AG08395 (cell line): Measurements from ENCODE around the gene ZIC4.

Experiments
- DNase-seq: peaks from one replicate; pipeline ENCODE4 v3.0.0; 2012; ENCODE audit warnings: mixed read lengths, low spot score

ZIC4 gene

GRCh38 chr3:147417551-147418295 is 11.4 kb upstream of the ZIC4 start:
- no peak for DNase-seq

GRCh38 chr3:147416931-147417330 is 10.6 kb upstream of the ZIC4 start:
- DNase-seq = no peak

- DNase-seq = no peak
Measured at GRCh38 chr3:147415874-147416273, 9.5 kb upstream of the ZIC4 start.

GRCh38 chr3:147415286-147415685 is 8.9 kb upstream of the ZIC4 start:
- no peak for DNase-seq

GRCh38 chr3:147414390-147415138 is 8.2 kb upstream of the ZIC4 start:
- no peak for DNase-seq

GRCh38 chr3:147413686-147414389 is 7.5 kb upstream of the ZIC4 start:
- no peak for DNase-seq

- no peak for DNase-seq
Measured at GRCh38 chr3:147412917-147413685, 6.8 kb upstream of the ZIC4 start.

- DNase-seq = no peak
Measured at GRCh38 chr3:147412261-147412916, 6.0 kb upstream of the ZIC4 start.

GRCh38 chr3:147411815-147412241 is 5.5 kb upstream of the ZIC4 start:
- no peak for DNase-seq

- peak; percentile 42 for DNase-seq
Measured at GRCh38 chr3:147411238-147411814, 5.0 kb upstream of the ZIC4 start.

- no peak for DNase-seq
Measured at GRCh38 chr3:147410526-147411237, 4.3 kb upstream of the ZIC4 start.

- no peak for DNase-seq
Measured at GRCh38 chr3:147410116-147410525, 3.8 kb upstream of the ZIC4 start.

- DNase-seq = peak; percentile 28
Measured at GRCh38 chr3:147409143-147410115, 3.1 kb upstream of the ZIC4 start, which contains the start of gene ZIC1. Gene ZIC1 (plus strand): TSS chr3:147409365. CDS start chr3:147410113, 748 bp downstream.

GRCh38 chr3:147408188-147409100 is 2.1 kb upstream of the ZIC4 start:
- no peak for DNase-seq

- DNase-seq = no peak
Measured at GRCh38 chr3:147407498-147408187, 1.3 kb upstream of the ZIC4 start.

GRCh38 chr3:147407114-147407497 is 763 bp upstream of the ZIC4 start:
- no peak for DNase-seq

- no peak for DNase-seq
Measured at GRCh38 chr3:147405231-147406027, 914 bp downstream of the ZIC4 start.
